PFSK-1 (cell line): Measurements from ENCODE around the gene IGLL5.

Source experiments
- POLR2AphosphoS5 ChIP-seq: IDR thresholded peaks from 2 replicates; pipeline ENCODE4 v1.6.1; 2012; ENCODE audit warnings: low read depth, mild to moderate bottlenecking, control low read depth, low read length, moderate library complexity
- TF ChIP-seq, protein P1 (sequence below), 2 experiments: IDR thresholded peaks; 2 replicates each; pipeline versions ENCODE4 v1.6.1 to v1.8.0; 2011 to 2012; ENCODE audit warnings: low read depth in 2 of 2, low read length in 2 of 2, control low read depth in 1 of 2, inconsistent platforms in 1 of 2, mild to moderate bottlenecking in 1 of 2, moderate library complexity in 1 of 2; ENCODE audit not compliant: insufficient read depth in 1 of 2

DNA sequence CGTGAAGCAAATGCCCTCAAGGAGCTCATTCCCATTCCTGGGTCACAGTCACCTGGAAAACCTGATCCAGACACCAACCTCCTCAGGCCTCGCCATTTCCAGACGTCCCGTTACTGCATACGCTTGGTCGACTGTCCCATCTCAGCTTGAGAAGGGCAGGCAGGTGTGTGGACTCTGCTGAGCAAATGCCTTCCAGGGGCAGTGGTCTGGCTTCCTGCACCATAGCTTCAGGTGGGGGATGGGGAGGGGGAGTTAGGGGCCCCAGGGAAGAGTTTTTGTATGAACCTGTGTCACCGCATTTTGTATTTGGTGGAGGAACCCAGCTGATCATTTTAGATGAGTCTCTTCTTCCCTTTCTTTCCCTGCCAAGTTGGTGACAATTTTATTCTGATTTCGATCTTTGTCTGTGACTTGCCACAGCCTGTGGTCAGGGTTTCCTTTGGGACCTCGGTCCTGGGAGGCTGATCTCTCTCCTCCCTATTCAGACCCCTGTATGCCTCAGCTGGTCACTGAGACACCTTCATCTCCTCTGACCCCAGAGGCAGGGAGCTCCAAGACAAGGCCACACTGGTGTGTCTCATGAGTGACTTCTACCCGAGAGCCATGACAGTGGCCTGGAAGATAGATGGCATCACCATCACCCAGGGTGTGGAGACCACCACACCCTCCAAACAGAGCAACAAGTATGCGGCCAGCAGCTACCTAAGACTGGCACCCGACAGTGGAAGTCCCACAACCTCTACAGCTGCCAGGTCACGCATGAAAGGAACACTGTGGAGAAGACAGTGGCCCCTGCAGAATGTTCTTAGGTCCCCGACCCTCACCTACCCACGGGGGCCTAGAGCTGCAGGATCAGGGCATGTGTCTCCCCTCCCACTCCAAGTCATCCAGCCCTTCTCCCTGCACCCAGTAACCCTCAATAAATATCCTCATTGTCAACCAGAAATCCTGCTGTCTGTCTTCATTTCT is 22.9 kb downstream of the IGLL5 start:
- no peak for TF ChIP-seq POLR2AphosphoS5
- TF ChIP-seq, protein P1, sequence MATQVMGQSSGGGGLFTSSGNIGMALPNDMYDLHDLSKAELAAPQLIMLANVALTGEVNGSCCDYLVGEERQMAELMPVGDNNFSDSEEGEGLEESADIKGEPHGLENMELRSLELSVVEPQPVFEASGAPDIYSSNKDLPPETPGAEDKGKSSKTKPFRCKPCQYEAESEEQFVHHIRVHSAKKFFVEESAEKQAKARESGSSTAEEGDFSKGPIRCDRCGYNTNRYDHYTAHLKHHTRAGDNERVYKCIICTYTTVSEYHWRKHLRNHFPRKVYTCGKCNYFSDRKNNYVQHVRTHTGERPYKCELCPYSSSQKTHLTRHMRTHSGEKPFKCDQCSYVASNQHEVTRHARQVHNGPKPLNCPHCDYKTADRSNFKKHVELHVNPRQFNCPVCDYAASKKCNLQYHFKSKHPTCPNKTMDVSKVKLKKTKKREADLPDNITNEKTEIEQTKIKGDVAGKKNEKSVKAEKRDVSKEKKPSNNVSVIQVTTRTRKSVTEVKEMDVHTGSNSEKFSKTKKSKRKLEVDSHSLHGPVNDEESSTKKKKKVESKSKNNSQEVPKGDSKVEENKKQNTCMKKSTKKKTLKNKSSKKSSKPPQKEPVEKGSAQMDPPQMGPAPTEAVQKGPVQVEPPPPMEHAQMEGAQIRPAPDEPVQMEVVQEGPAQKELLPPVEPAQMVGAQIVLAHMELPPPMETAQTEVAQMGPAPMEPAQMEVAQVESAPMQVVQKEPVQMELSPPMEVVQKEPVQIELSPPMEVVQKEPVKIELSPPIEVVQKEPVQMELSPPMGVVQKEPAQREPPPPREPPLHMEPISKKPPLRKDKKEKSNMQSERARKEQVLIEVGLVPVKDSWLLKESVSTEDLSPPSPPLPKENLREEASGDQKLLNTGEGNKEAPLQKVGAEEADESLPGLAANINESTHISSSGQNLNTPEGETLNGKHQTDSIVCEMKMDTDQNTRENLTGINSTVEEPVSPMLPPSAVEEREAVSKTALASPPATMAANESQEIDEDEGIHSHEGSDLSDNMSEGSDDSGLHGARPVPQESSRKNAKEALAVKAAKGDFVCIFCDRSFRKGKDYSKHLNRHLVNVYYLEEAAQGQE (IDR thresholded peaks at IDR 0.05; ENCODE audit: insufficient read depth in 1 of 2, low read depth in 2 of 2, low read length in 2 of 2): no peak
